HCT116 (cell line): ENCODE results near the gene SYT9.

Experiments
- CBX3 ChIP-seq: IDR thresholded peaks from 2 replicates; pipeline ENCODE4 v1.6.1; 2012; ENCODE audit warnings: low read depth
- POLR2A ChIP-seq: IDR thresholded peaks from 2 replicates; pipeline ENCODE4 v1.7.0; 2011; ENCODE audit warnings: borderline replicate concordance; ENCODE audit not compliant: insufficient read depth, insufficient read length; ENCODE audit errors: extremely low read depth
- SRF ChIP-seq: IDR thresholded peaks from 2 replicates; pipeline ENCODE4 v1.6.1; 2012; ENCODE audit warnings: low read depth
- TF ChIP-seq, protein P1 (sequence below), 3 experiments: fragments of 200-600 bp in 1 of 3; sonication (generic) in 1 of 3; IDR thresholded peaks in 2 of 3; conservative IDR thresholded peaks in 1 of 3; 2 replicates each; pipeline ENCODE4 v1.5.1; 2012 to 2017; ENCODE audit warnings: low read depth in 2 of 3, low read length in 2 of 3, antibody characterized with exemption in 1 of 3, borderline replicate concordance in 1 of 3, control low read depth in 1 of 3, mild to moderate bottlenecking in 1 of 3, mixed read lengths in 1 of 3, mixed run types in 1 of 3, moderate library complexity in 1 of 3; ENCODE audit not compliant: insufficient read depth in 1 of 3
- TF ChIP-seq, protein P2 (sequence below): IDR thresholded peaks from 2 replicates; pipeline ENCODE4 v1.6.1; 2012
- TF ChIP-seq, protein P3 (sequence below): IDR thresholded peaks from 2 replicates; pipeline ENCODE4 v1.6.1; 2012; ENCODE audit warnings: low read depth

DNA sequence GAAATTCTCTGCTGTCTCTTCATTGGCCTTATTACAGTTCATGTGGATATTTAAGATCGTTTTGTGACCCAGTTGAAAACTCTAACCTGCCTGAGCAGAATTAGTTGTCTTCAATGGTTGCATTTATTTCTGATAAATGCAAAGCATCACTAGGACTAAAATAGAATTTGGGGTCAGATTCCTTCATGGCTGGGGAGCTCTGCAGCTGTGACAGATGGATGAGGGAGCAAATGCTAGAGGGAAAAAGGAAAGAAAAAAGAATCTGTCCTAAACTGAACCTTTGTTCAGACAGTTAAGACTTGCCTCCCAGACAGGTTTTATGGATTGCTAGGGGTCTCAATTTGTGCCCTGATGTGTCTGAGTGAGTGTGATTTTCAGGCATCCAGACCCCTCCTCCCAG, 113.0 kb downstream of the SYT9 start:
- TF ChIP-seq CBX3 (no peak), SRF (no peak), POLR2A (no peak)
- TF ChIP-seq, protein P1, sequence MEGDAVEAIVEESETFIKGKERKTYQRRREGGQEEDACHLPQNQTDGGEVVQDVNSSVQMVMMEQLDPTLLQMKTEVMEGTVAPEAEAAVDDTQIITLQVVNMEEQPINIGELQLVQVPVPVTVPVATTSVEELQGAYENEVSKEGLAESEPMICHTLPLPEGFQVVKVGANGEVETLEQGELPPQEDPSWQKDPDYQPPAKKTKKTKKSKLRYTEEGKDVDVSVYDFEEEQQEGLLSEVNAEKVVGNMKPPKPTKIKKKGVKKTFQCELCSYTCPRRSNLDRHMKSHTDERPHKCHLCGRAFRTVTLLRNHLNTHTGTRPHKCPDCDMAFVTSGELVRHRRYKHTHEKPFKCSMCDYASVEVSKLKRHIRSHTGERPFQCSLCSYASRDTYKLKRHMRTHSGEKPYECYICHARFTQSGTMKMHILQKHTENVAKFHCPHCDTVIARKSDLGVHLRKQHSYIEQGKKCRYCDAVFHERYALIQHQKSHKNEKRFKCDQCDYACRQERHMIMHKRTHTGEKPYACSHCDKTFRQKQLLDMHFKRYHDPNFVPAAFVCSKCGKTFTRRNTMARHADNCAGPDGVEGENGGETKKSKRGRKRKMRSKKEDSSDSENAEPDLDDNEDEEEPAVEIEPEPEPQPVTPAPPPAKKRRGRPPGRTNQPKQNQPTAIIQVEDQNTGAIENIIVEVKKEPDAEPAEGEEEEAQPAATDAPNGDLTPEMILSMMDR (IDR thresholded peaks at IDR 0.05 in 2 of 3, conservative IDR thresholded peaks at IDR 0.05 in 1 of 3; ENCODE audit: borderline replicate concordance in 1 of 3, insufficient read depth in 1 of 3, low read depth in 2 of 3, low read length in 2 of 3): no peak
- TF ChIP-seq, protein P2, sequence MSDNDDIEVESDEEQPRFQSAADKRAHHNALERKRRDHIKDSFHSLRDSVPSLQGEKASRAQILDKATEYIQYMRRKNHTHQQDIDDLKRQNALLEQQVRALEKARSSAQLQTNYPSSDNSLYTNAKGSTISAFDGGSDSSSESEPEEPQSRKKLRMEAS: no peak
- TF ChIP-seq, protein P3, sequence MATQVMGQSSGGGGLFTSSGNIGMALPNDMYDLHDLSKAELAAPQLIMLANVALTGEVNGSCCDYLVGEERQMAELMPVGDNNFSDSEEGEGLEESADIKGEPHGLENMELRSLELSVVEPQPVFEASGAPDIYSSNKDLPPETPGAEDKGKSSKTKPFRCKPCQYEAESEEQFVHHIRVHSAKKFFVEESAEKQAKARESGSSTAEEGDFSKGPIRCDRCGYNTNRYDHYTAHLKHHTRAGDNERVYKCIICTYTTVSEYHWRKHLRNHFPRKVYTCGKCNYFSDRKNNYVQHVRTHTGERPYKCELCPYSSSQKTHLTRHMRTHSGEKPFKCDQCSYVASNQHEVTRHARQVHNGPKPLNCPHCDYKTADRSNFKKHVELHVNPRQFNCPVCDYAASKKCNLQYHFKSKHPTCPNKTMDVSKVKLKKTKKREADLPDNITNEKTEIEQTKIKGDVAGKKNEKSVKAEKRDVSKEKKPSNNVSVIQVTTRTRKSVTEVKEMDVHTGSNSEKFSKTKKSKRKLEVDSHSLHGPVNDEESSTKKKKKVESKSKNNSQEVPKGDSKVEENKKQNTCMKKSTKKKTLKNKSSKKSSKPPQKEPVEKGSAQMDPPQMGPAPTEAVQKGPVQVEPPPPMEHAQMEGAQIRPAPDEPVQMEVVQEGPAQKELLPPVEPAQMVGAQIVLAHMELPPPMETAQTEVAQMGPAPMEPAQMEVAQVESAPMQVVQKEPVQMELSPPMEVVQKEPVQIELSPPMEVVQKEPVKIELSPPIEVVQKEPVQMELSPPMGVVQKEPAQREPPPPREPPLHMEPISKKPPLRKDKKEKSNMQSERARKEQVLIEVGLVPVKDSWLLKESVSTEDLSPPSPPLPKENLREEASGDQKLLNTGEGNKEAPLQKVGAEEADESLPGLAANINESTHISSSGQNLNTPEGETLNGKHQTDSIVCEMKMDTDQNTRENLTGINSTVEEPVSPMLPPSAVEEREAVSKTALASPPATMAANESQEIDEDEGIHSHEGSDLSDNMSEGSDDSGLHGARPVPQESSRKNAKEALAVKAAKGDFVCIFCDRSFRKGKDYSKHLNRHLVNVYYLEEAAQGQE: no peak
